Ishikawa (cell line): ENCODE data around the gene TTC17.

Source experiments
- CREB1 ChIP-seq: IDR thresholded peaks from 2 replicates; pipeline ENCODE4 v1.6.1; 2012; ENCODE audit warnings: low read depth
- EP300 ChIP-seq: IDR thresholded peaks from 2 replicates; pipeline ENCODE4 v1.6.1; 2012; ENCODE audit warnings: borderline replicate concordance
- TAF1 ChIP-seq: IDR thresholded peaks from 2 replicates; pipeline ENCODE4 v1.6.1; 2012; ENCODE audit warnings: low read depth, mild to moderate bottlenecking
- TF ChIP-seq, protein P1 (sequence below): IDR thresholded peaks from 2 replicates; pipeline ENCODE4 v1.6.1; 2012; ENCODE audit warnings: low read depth, mild to moderate bottlenecking
- TF ChIP-seq, protein P2 (sequence below): IDR thresholded peaks from 2 replicates; pipeline ENCODE4 v1.6.1; 2012

DNA sequence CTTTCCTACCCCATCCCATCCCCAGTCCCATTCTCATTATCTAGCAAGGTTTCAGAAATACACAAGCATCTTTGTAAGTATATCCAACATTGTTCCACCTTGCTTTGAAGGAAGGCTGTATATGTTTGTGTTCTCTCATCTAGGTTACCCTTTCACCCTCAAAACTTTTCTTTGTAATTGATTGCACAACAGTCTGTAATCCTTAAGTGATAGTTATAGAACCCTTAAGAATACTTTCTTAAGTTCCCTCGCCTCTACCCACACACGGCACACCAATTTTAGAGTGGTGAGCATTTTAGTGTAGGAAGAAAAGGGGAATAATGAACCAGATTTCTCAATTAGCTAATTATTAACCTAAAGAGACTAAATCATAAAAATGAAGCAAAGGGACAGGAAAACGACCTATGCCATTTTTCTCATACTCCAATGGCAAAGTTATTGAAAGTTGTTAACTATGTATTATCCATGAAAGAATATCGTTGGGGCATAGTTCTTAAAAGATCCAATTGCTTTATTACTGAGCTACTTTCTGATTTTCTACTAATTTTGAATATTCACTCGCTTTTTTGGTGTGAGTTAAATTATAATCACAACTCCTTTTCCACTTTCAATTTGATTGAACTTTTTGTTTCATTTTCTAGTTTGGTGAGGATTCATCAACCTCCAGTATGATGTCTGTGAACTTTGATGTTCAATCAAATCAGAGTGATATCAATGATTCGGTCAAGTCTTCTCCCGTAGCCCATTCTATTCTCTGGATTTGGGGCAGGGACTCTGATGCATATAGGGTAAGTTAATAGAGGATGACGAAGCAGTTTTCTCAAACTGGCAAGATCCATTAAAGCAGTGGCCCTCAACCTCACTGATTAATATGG lies 44.9 kb downstream of the TTC17 start:
- TF ChIP-seq, protein P1, sequence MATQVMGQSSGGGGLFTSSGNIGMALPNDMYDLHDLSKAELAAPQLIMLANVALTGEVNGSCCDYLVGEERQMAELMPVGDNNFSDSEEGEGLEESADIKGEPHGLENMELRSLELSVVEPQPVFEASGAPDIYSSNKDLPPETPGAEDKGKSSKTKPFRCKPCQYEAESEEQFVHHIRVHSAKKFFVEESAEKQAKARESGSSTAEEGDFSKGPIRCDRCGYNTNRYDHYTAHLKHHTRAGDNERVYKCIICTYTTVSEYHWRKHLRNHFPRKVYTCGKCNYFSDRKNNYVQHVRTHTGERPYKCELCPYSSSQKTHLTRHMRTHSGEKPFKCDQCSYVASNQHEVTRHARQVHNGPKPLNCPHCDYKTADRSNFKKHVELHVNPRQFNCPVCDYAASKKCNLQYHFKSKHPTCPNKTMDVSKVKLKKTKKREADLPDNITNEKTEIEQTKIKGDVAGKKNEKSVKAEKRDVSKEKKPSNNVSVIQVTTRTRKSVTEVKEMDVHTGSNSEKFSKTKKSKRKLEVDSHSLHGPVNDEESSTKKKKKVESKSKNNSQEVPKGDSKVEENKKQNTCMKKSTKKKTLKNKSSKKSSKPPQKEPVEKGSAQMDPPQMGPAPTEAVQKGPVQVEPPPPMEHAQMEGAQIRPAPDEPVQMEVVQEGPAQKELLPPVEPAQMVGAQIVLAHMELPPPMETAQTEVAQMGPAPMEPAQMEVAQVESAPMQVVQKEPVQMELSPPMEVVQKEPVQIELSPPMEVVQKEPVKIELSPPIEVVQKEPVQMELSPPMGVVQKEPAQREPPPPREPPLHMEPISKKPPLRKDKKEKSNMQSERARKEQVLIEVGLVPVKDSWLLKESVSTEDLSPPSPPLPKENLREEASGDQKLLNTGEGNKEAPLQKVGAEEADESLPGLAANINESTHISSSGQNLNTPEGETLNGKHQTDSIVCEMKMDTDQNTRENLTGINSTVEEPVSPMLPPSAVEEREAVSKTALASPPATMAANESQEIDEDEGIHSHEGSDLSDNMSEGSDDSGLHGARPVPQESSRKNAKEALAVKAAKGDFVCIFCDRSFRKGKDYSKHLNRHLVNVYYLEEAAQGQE = no peak
- TF ChIP-seq CREB1 (no peak), EP300 (no peak), TAF1 (no peak)
- TF ChIP-seq, protein P2, sequence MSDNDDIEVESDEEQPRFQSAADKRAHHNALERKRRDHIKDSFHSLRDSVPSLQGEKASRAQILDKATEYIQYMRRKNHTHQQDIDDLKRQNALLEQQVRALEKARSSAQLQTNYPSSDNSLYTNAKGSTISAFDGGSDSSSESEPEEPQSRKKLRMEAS = no peak
